MCF 10A (cell line): ENCODE measurements around the gene ERICH3. TPM values are rescaled to one million over a fixed set of nuclear protein-coding genes. Genes with fewer than 3 reads are reported as not detected.

ENCODE experiments used
- BruUV-seq: library from RNA; stranded (reverse); fragments of 400-500 nt; replicated peaks from 2 replicates; lab custom pipeline; 2021; lab: Mats Ljungman, UMichigan
- CTCF ChIA-PET: fragments of 300-600 bp; sonication (Branson Sonifier 250); formaldehyde crosslinking; extraction: SDS; loops from one replicate; lab custom pipeline; 2021; ENCODE audit warnings: antibody characterized with exemption, inconsistent platforms; lab: Yijun Ruan, JAX
- POLR2A ChIA-PET: fragments of 300-600, 350-650 bp; sonication (Branson Sonifier 250); formaldehyde crosslinking; extraction: SDS; loops from one replicate; lab custom pipeline; 2020; ENCODE audit warnings: antibody characterized with exemption, inconsistent platforms; lab: Yijun Ruan, JAX
- DNase-seq: peaks from one replicate; pipeline ENCODE4 v3.0.0-alpha.2; 2018; ENCODE audit not compliant: unreplicated experiment
- H3K27ac Mint-ChIP-seq: one replicate; pipeline ENCODE4 v1.8.0; 2022; ENCODE audit warnings: mild to moderate bottlenecking, low read depth, mixed read lengths; ENCODE audit not compliant: unreplicated experiment
- H3K27me3 Mint-ChIP-seq: one replicate; pipeline ENCODE4 v1.8.0; 2022; ENCODE audit warnings: mixed read lengths; ENCODE audit not compliant: insufficient read depth, unreplicated experiment
- H3K36me3 Mint-ChIP-seq: one replicate; pipeline ENCODE4 v1.8.0; 2022; ENCODE audit warnings: mild to moderate bottlenecking, moderate library complexity, mixed read lengths; ENCODE audit not compliant: insufficient read depth, unreplicated experiment
- H3K4me1 Mint-ChIP-seq: one replicate; pipeline ENCODE4 v1.8.0; 2022; ENCODE audit warnings: mixed read lengths; ENCODE audit not compliant: insufficient read depth, unreplicated experiment
- H3K4me3 Mint-ChIP-seq: one replicate; pipeline ENCODE4 v1.8.0; 2022; ENCODE audit warnings: mild to moderate bottlenecking, moderate library complexity, mixed read lengths; ENCODE audit not compliant: unreplicated experiment
- H3K9me3 Mint-ChIP-seq: one replicate; pipeline ENCODE4 v1.8.0; 2022; ENCODE audit warnings: mixed read lengths; ENCODE audit not compliant: unreplicated experiment
- CTCF ChIP-seq: fragments of 200-600 bp; IDR thresholded peaks from one replicate; pipeline ENCODE4 v1.8.0; 2022; ENCODE audit warnings: antibody characterized with exemption, mild to moderate bottlenecking; ENCODE audit not compliant: unreplicated experiment
- intact Hi-C: fragments of 100-400 bp; cut with micrococcal nuclease; formaldehyde crosslinking; loops from 2 replicates; pipeline ENCODE4 v1.14.1; 2022
- total RNA-seq: library from RNA; stranded (reverse); gene quantifications from 2 replicates; pipeline ENCODE4 v1.2.3, GENCODE V29; 2022

Gene ERICH3
- total RNA-seq, 1 experiment from 2014 or later, result not detected

- CTCF ChIA-PET, result no interaction called here
- Mint-ChIP-seq H3K27me3 (peaks cover 10% of the 10 kb centered on the region), H3K9me3 (no peaks in the 10 kb centered on the region), H3K27ac (no peak overlapping the region), H3K36me3 (no peaks in the 10 kb centered on the region), H3K4me1 (no peaks in the 10 kb centered on the region), H3K4me3 (no peak overlapping the region)
- TF ChIP-seq CTCF, result no peak
- intact Hi-C loops, result no loop called here
- POLR2A ChIA-PET, result no interaction called here
- no peak for DNase-seq
- no TSS peak for BruUV-seq
Measured at GRCh38 chr1:74571493-74571800, 102.1 kb downstream of the ERICH3 start.

GRCh38 chr1:74570797-74571492 is 102.6 kb downstream of the ERICH3 start:
- no peaks in the 10 kb centered on the region for H3K36me3 Mint-ChIP-seq
- CTCF ChIA-PET, result no interaction called here
- POLR2A ChIA-PET, result no interaction called here
- H3K4me1 Mint-ChIP-seq, result no peaks in the 10 kb centered on the region
- DNase-seq, result no peak
- no peak for TF ChIP-seq CTCF
- intact Hi-C loops, result no loop called here
- no peaks in the 10 kb centered on the region for H3K9me3 Mint-ChIP-seq
- no peak overlapping the region for H3K27ac Mint-ChIP-seq
- peaks cover 10% of the 10 kb centered on the region for H3K27me3 Mint-ChIP-seq
- H3K4me3 Mint-ChIP-seq, result no peak overlapping the region
- BruUV-seq, result no TSS peak

GRCh38 chr1:74549932-74550331 is 123.7 kb downstream of the ERICH3 start:
- Mint-ChIP-seq H3K36me3 (no peaks in the 10 kb centered on the region), H3K4me3 (no peak overlapping the region), H3K27me3 (peaks cover 9% of the 10 kb centered on the region), H3K9me3 (no peaks in the 10 kb centered on the region), H3K27ac (no peak overlapping the region), H3K4me1 (no peaks in the 10 kb centered on the region)
- intact Hi-C loops, result no loop called here
- POLR2A ChIA-PET, result no interaction called here
- DNase-seq, result no peak
- CTCF ChIA-PET, result no interaction called here
- no TSS peak for BruUV-seq
- TF ChIP-seq CTCF, result no peak

- intact Hi-C loops, result no loop called here
- H3K9me3 Mint-ChIP-seq, result no peaks in the 10 kb centered on the region
- H3K27ac Mint-ChIP-seq, result no peak overlapping the region
- BruUV-seq, result no TSS peak
- no peak overlapping the region for H3K4me3 Mint-ChIP-seq
- H3K4me1 Mint-ChIP-seq, result no peaks in the 10 kb centered on the region
- ChIA-PET CTCF (interaction anchor here (0.6 kb wide), 1 partner anchor 105 kb away, joined by 5 read pairs; no protein-coding TSS in a partner anchor), POLR2A (no interaction called here)
- H3K36me3 Mint-ChIP-seq, result no peaks in the 10 kb centered on the region
- H3K27me3 Mint-ChIP-seq, result peaks cover 7% of the 10 kb centered on the region
- no peak for TF ChIP-seq CTCF
- DNase-seq, result no peak
Measured at GRCh38 chr1:74548961-74549750, 124.4 kb downstream of the ERICH3 start.
